AML-193 (cell line): ENCODE measurements around the gene NABP1.

Experiments used
- DNase-seq, 2 experiments: peaks; one replicate each; lab custom pipeline; 2025; lab: John Stamatoyannopoulos, UW

The NABP1 gene

DNA sequence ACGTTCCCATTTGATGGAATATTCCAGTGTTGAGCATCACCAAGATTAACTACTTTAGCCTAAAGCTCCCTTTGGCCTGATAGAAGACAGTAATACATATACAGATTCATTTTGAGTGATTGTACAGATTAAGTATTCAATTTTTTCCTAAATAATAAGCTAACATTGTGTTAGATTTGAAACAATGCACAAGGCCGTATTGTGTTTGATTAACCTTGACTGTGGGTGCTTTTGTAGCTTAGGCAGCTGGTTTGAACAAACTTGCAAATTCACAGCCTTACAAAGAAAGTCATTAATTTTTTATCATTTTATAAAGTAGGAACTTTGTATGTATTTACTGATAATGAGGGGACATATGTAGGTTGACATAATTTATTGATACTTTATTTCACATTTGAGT lies 29.6 kb downstream of the NABP1 start:
- no peak for DNase-seq

GRCh38 chr2:191710411-191710900 lies 32.5 kb downstream of the NABP1 start:
- DNase-seq, result no peak

DNA sequence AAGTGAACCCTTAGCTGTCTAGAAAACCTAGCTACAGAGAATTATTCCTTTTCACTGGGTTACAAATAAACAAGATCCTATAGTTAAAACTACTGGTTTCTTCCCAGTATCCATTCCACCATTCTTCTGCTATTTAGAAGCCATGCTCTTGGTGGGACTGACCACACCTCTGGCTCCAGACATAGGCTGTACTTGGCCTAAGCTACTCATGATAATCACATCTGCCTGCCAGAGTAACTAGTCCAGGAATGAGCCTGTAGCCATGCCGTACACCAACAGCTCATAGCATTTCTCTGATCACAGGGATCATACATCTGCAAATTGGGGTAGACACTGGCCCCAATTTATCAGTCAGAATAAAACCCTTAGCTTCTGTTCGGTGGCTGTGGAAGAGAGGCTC lies 33.7 kb downstream of the NABP1 start:
- no peak for DNase-seq

DNA sequence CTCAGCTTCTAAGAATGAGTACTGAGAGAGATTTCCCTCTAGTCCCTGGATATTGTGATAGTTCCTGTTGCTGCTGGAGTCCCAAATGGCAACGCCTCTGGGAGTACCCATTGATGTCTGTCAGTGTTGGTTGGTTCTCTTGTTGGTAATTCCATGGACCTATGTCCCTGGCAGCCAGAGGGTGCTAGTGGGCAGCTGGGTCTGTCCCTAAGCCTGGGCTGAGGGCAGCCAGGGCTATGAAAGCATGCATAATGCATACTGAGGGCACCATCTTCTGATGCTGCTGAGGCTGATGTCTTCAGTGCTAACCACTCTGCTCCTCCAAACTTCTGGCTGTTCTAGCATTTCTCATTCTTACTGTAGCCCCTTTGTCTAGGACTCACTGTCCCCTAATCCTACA lies 35.9 kb downstream of the NABP1 start:
- peak in 1 of 2 experiments; percentile 2 for DNase-seq

GRCh38 chr2:191714925-191715324 lies 37.0 kb downstream of the NABP1 start:
- no peak for DNase-seq

GRCh38 chr2:191715471-191715870 lies 37.5 kb downstream of the NABP1 start:
- no peak for DNase-seq

GRCh38 chr2:191719261-191719660 lies 41.3 kb downstream of the NABP1 start:
- no peak for DNase-seq

DNA sequence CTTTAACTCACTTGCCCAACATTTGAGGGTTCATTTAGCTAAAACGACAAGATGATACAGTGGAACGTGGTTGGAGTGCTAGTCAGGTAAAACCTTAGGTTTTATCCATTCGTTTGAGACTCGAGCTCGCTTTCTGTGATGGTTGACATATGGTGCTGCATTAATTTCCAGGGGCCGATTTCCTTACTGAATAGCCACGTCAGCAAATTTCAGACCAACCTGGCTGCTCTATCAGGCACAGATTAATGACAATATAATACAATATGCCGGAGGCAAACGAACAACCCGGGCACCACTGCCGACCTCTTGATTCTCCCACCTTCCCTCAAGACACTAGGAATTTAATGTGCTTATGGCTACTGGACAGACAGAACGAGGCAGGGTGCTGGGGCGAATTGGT lies 42.0 kb downstream of the NABP1 start:
- no peak for DNase-seq

GRCh38 chr2:191721331-191721730 lies 43.4 kb downstream of the NABP1 start:
- no peak for DNase-seq

- no peak for DNase-seq
Observed at GRCh38 chr2:191724015-191724414, 46.1 kb downstream of the NABP1 start.

- DNase-seq, result peak; percentile 6 to 8
Observed at GRCh38 chr2:191728750-191729624, 51.1 kb downstream of the NABP1 start.

GRCh38 chr2:191730263-191730662 lies 52.3 kb downstream of the NABP1 start:
- DNase-seq, result no peak
